SIG-M5 (cell line): ENCODE measurements around the gene RNF144B.

Source experiments
- DNase-seq: peaks from one replicate; lab custom pipeline; 2025; lab: John Stamatoyannopoulos, UW

Gene RNF144B

DNA sequence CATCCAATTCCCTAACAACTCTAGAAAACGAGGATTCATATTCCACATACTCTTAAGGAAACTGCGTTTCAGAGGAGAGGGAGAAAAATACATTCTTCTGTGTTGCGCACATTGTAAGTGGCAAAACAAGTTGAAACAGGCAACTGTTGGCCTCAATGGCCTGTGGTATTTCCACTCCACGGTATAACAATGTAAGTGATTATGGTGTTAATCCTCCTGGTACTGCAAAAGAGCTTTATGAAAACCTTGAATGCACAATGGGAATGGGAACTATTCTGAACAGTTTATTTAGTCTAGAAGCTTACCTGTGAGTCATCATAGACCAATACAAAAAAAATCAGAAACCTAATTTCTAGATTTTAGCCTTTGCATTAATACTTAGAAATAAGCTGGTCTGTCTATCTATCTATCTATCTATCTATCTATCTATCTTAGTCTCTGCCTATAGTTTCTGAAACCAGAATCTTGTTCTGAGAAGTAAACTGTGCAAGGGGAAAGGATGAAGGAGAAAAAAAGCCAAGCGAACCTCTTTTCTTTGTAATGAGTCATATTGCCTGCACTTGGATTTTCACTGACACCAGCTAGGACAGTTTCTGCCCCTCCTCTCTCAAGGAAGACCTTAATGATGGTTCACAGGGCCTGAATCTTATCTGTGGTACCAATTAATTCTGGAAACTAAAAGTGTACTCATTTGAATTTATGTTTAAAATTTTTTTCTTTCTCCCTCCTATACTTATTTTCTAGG, 101.5 kb downstream of the RNF144B start:
- DNase-seq = no peak

DNA sequence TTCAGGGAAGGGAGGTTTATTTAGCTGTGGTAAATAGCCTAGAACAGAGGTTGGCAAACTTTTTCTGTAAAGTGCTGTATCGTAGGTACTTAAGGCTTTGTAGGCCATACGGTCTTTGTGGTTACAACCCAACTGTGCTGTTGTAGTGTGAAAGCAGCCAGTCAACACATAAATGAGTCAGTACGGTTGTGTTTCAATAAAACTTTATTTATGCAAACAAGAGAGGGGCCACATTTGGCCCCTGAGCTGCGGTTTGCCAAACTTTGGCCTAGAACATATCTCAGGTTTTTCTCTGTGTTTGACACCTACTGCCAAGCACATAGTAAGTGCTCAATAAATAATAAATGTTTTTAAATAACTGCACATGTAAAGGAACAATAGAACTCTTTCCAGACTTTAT, 102.2 kb downstream of the RNF144B start:
- DNase-seq = no peak

DNA sequence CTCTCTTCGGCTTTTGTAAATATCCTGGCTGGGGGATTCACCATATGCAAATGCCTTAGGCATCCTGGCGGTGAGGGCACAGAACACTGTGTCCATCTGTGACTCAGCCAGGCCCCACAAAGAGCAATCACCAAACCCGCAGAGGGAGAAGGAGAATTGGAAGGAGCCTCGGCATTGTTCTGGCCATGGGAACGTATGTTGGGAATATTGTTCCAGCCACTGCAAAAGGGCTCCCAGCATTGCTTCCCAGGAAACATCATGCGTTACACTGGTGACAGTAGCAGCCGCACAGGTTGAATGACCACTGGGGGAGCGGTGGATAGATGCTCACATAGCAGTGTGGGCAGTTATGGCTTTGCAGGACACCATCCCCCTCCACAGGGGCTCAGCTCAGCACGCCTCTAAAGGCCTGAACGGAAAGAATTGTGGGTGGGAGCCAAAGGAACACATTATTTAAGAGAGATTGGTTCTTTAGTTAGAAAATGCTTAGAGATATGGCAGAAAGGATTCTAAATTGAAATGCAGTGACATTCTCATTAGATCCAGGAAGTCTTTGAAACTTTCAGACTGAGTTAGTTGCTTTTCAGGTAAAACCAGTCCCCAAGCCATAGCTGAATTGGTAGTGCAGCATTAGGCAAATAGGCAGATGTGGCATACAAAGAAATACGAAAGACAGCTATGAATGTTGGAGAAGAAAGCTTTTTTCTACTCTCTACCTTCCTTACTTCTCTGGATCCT, 104.3 kb downstream of the RNF144B start:
- no peak for DNase-seq

DNA sequence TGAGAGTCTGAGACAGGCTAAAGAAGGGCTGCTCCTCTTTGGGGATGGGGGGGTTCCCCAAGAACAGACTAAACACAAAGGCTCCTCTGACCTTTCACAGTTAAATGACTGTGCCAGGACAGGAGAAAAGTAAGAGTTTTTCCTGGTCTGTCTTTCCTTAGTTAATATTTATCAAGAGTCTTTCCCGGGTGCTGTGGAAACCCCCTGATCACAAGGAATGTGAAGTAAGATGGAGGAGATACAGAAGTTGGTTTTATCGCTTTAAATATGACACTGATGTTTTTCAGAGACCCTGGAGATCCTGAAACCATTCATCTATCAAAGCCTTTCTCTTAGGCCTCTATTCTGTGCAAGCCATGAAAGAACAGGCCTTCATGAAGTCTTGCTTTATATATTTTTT, 105.8 kb downstream of the RNF144B start:
- DNase-seq = no peak

DNA sequence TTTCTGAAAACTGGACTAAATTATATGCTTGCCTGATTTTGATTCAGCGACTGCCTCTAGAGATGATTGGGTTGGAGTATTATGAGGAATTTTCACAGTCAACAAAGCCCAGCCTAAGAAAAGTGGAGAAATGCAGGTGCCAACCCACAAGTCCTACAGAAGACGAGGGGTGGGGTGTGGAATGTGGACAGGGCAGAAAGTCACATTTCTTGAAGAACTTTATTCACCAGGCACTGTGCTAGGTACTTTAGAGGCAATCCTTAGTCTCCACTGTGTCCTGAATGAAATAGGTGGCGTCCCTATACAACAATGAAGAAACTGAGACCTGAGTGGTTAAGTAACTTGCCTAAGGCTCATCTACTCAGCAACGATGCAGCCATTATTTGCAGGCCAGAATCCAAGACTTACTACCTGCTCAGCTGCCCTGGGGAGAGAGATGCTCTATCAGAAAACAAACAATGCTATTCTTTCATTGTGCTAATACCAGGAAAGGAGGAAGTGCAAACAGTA, 106.3 kb downstream of the RNF144B start:
- no peak for DNase-seq

DNA sequence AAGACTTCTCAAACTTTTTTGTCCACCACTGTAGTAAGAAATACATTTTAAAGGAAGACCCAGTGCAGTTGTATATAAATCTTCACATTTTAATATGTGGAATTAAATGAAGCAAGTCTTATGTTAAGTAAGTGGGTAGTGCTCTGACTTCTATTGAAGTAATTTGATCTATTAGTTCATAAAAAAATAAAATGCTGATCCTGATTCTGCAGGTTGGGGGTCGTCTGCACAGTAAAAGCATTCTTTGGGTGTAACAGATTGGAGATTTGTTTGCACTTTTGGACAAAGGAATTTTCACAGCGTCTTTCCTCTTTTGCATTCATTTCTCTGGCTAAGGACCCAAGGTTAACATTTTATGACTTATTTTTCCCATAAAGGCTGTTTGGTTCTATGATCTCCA, 106.8 kb downstream of the RNF144B start:
- no peak for DNase-seq

DNA sequence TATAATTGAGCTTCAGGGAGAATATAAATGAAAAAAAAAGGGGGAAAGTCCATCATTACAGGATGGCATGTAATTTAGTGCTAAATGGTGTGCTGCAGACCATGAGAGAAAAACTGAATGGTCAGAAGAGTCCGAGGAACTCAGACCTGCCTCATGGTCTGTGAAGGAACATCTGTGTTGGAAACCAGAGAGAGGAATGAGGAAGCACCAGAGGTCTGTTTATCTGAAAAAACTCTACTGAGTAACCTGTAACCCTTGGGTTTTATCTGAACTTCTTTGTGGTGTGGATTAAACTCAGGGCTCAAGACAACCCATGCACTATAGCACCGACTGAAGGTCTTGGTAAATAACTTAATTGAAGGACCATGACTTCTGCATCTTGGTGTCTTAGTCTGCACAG, 108.1 kb downstream of the RNF144B start:
- no peak for DNase-seq

DNA sequence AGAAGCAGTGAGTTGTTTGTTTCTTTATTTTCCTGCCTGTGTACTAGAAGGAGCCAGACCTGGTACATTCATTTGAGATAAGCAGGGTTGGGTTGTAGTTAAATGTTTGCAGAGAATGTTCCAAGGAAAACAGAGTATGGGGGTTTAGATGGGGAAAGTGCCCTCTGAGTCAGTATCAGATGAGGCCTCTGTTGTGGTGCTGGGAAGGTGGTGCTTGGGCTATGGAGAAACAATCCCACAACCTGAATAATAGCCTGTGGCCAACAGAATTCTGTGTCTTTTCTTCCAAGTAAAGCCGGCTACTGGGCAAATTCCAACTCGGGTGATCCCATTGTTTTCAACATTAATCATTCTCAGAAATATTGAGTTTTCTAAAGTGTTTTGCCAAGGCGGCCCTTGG, 109.3 kb downstream of the RNF144B start:
- DNase-seq = no peak

DNA sequence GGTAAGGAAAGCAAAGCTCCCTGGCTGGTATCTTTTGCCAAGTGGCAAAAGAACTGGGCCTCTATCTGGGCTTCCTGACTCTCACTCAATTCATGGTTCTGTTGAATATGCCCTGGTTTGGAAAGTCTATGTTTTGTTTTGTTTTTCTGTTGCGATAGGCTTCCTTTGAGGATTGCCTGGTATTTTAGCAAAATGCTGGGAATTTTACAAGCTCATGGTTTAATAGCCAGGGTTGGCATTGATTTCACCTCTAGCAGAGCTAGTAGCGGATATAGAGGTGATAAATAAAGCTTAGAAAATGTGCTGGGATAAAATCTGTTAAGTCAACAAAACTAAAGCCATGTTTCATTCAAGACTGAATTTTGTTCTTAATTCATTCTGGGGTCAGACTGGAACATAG, 109.9 kb downstream of the RNF144B start:
- DNase-seq = no peak

DNA sequence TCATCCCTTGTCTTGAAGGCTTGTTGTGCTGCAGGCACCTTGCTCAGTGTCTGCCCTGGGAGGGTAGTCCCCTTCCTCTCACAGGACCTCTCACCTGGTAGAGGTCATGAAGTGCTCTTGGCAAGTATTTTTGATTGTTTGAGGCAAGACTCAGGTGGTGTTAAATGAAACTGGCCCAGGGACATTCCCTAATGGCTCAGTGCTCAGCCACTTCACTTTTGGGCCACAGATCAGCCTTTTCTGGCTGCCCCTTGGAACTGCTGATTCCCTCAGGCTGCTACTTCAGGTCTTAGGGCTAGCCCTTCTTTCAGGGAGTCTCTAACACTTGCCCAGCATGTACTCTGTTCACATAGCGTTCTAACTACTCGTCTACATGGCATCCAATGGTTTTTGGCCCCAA, 111.3 kb downstream of the RNF144B start:
- DNase-seq = no peak

DNA sequence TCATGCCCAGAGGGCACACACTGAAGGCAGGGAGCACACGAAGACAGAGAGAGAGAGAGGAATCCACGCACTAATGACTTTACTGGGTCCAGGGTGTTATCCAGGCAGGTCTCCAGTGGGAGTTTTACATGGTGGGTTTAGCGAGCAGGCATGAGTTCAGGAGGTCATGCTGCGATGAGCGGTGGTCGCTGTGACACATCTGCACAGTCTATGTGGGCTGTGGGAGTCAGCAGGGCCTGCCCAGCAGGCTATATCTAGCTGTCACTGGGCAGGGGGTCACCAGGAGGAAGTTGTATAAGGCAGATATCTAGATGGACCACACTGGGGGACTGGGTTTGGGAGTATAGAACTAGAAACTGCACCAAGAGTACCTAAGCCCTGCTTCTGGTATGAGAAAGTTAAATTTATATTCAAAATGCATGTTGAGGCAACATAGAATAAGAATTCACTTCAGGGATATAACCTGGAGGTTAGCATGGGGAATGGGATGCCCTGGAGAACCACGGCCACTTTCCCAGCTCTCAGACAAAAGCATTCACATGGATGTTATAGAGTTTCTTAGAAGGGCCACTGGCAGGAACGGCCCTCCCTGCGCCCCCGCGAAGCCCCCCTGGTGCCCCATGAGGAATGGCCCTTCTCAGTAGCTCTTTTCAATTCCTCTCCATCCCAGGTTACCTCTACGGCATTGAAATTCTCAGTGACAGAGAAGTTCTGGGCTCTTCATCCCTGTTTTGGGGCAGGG, 113.9 kb downstream of the RNF144B start:
- no peak for DNase-seq

DNA sequence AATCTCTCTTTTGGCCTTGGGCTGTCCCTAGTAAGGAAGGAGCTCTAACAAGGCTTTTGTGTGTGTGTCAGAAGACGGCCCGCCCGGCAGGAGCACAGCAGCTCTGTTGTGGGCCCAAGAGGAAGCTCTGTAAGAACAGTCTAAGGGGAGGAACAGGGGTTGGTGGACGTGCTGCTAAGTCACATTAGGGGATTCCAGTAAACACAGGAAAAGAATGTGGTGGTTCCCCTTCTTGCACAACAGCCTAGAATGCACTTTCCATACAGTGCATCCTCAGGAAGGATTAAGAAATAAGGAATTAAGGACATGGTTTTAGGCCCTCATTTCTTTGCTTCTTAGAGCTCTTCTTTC, 114.5 kb downstream of the RNF144B start:
- no peak for DNase-seq

DNA sequence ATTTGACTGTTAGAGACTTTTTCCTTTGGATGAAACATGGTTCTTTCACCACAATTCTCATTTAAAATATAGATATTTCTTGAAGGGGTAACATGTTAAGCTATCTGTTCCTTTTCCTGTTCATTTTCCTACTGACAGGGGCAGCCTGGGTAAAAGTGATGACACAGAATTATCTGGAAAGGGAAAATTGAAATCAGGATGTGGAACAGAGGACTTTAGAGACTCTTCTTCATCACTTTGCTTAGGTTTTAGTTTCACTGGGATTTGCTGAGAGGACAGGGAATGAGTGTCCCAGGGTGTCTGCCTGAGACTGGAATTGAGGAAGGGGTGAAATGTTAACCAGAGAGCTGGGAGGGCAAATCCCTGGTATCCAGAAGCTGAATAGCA, 116.0 kb downstream of the RNF144B start:
- DNase-seq = no peak

DNA sequence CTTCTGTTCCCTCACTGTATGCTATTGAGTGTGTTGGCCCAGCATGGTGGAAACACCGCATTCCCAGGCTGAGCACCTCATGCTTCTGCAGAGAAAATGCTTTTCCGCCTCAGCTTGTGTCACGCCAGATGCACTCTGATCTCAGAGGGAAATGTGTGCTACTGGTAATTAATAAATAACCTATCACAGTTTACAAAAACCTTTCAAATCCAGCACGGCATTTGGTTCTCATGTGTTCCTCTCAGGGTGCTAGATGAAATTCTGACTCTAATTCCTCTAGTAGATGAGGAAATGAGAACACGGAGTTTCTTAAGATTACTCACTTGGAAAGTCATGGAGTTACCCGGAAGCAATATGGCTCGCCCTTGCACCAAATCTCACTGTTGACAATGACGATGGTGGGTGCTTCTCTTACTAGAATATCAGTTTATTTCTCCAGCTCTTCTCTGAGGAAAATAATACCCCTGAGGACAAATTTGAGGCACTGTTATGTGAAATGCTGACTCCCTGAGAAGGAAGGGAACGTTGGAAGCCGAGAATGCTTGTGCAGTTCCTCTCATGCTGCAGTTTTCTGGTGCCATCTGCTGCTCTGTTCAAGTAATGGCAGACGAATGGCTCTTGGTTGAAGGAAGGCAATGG, 116.6 kb downstream of the RNF144B start:
- no peak for DNase-seq

DNA sequence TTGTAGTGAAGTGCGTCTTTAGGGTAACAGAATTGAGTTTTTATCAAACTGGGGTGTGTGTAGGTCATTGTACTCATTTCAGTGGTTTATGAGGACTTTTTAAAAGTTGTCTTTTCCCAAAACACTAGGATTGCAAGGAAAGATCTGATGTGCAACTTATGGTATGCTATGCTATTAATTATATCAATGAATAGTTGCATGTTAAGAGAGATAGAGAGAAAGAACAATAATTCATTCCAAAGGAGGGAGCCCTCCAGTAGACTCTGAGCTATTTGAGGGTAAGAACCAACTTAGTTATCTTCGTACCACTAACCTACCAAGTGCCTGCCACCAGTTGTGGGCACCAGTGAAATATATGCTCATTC, 117.1 kb downstream of the RNF144B start:
- no peak for DNase-seq

DNA sequence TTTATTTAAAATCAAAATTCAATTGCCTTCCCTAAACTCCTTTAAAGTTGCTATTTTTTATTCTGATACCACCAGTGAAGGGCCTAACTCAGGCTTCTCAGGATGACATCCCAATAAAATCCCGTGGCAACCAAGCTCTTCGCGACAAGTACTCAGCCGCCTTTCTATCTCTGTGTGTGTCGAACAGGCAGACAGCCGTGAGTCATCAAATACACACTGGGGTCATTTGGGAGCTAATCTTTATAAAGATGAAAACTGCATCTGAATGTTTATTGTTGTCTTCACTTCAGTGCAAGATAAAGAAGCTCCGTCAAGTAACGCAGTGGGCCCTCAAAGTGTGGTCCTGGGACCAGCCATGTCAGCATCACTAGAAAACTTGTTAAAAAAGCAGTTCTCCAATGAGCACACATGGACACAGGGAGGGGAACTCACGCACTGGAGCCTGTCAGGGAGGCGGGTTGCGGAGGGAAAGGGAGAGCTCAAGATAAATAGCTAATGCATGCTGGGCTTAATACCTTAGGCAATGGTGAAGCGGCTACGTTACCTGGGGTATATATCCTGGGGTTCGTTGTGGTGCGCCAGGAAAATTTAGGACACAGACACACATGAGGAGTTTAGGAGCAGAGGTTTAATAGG, 119.3 kb downstream of the RNF144B start:
- DNase-seq = no peak

DNA sequence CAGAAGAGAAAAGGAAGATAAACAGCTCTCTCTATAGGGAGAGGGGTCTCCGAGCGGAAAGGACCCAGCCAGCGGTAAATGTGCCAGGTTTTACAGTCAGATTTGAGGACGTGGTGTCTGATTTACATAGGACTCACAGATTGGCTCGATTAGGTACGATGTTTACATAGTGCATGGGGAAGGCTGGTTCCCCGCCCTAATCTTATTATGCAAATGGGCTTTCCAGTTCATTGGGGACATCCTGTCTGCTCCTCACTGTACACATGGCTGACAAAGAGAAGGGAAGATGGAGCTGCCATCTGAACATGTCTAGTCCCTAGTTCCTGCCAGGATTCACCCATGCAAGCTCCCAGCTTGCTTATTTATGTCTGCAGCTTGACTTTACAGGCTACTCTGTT, 119.9 kb downstream of the RNF144B start:
- DNase-seq = no peak

DNA sequence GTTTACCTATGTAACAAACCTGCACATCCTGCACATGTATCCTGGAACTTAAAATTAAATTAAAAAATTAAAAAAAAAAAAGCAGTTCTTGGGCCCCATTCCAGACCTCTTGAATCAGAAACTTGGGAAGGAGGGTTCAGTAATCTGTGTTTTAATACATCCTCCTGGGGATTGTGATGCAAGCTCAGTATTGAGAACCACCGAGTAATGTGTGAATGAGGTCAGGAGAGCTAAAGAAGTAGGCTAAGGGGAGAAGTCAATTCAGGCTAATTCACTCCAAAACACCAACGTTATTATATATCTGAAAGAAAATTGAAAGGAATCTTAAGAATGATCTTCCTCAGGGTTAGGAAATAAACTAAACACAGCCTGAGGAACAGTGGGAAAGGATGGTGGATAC, 120.4 kb downstream of the RNF144B start:
- DNase-seq = no peak

DNA sequence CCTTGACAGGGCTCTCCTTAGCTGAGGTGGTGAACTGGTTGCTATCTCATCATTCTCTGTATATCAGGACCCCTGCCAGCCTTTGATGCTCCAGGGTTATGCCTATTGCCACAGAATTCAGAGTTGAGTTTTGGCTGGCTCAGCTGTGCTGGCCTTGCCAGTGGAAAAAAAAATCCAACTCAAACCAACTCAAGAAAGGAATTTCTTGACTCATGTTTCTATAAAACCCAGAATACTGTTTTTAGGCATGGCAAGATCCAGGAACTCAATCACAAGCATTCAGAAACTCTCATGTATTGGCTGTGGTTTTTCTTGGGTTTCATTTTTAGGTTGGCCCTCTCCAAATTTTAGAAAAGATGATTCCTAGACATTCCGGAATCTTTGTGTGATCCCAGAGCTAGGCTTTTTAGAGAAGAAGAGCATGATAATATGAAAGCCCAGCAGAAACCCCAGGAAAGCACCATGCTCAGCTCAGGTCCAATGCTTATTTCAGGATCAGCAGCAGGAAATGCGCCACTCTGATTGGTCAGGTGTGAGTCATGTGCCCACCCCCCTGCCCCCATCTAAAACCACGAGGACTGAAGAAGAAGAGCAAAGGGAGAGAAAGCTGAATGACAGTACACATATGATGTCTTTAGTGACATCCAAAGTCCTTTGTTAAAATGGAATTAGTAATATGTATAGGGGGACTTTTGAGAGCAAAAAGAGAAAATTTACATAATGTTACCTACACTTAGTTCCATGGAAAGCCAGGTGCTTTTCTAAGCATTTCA, 122.9 kb downstream of the RNF144B start:
- DNase-seq = no peak

DNA sequence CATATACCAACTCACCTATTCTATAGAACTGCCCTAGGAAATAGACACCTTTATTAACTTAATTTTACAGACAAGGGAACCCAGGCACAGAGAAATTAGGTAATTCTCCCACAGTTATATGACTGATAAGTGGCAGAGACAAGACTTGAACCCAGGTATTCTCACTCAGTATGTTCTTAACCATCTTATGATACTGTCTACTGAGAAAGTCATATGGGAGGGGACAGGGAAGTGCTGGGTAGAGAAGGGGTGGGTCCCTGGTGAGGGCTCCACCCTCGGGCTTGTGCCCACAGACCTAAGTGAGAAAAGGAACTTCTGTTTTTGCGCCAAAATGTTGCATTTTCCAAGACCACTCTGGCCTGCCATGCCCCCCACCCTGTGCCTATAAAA, 123.5 kb downstream of the RNF144B start:
- DNase-seq = no peak

DNA sequence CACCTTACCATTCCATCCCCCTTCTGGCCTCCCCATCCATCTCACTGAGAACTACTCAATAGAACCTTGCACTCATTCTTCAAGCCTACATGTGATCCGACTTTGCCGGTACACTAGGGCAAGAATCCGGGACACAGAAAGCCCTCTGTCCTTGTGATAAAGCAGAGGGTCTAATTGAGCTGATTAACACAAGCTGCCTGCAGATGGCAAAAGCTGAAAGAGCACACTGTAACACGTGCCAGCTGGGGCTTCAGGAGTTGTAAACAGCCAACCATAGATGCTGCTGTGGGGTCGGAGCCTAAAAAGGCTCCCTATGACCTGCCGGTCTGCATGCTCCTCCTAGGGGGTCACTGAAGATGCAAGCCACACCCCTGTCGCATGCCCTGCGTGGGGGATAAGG, 124.1 kb downstream of the RNF144B start:
- no peak for DNase-seq
